Activated T-helper 1 cell treated with anti-CD3 and anti-CD28 coated beads, Interleukin-2, amount 50 U/mL, for 16 hours (primary cell): ENCODE measurements around the gene PPP1R14C.

ENCODE experiments used
- DNase-seq, 2 donors: peaks; one replicate each; pipeline ENCODE4 v3.0.0-alpha.2; 2020; ENCODE audit warnings: low read depth in 1 of 2, low spot score in 1 of 2

Gene PPP1R14C

GRCh38 chr6:150189122-150189521 is 46.3 kb downstream of the PPP1R14C start:
- no peak for DNase-seq

DNA sequence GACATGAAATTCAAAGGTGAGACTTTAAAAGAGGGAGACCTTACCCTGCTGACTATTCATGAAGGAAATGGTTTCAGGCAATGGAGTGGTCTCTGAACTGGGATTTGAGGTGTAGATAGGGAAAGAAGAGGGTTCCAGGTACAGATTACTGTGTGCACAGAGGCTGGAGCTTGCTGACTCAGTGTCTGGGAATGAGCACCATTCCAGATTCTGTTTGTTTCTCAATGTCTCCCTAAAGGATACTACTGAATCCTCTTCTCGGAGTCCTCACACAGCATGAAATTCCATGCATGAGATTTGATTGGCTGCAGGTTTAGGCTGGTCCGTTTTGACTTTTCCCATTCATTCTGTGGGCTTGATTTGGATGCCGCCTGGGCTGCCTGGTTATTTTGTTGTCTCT is 49.0 kb downstream of the PPP1R14C start:
- no peak for DNase-seq

GRCh38 chr6:150194195-150194594 is 51.4 kb downstream of the PPP1R14C start:
- no peak for DNase-seq

GRCh38 chr6:150195996-150196417 is 53.2 kb downstream of the PPP1R14C start:
- DNase-seq: no peak

GRCh38 chr6:150196942-150197745 is 54.3 kb downstream of the PPP1R14C start:
- no peak for DNase-seq

- DNase-seq: no peak
Measured at GRCh38 chr6:150198532-150198931, 55.7 kb downstream of the PPP1R14C start.

DNA sequence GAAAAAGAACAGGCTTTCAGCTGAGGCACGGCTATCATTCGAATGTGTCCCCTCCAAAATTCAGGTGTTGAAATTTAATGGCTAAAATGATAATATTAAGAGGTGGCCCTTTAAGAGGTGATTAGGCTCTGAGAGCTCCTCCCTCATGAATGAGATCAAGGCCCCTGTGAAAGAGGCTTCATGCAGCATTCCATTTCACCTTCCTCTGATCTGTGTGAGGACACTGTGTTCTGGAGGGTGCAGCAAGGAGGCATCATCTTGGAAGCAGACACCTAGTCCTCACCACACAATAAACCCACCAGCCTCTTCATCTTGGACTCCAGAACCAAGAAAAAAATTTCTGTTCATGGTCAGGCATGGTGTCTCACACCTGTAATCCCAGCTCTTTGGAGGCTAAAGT is 56.4 kb downstream of the PPP1R14C start:
- no peak for DNase-seq

GRCh38 chr6:150200428-150201100 is 57.7 kb downstream of the PPP1R14C start:
- DNase-seq: no peak

- DNase-seq: no peak
Measured at GRCh38 chr6:150201285-150201684, 58.4 kb downstream of the PPP1R14C start.

DNA sequence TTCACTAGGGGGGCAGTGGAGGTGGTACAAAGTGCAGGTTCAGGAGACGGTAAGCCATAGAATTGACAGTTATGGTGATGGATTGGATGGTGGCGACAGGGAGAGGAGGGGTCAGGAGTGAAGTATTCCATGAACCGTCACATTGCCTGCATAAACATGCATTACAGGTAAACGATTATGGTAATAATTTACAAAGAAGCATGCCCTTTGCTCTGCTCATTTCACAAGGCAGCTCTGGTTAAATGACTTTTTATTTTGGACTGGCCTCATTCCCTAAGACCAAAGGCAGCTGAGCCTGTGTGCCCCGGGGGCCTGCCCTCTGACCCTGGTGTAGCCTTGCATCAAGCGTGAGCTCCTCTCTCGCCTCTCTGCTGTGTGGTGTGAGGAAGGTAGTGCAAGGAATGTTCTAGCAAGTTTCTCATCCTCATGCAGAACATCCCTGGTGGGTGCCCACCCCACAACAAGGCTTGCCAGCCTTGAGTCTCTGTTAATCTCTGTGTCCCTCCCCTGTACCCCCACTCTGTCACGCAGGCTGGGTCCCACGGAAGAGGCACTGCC is 59.0 kb downstream of the PPP1R14C start:
- DNase-seq: no peak

DNA sequence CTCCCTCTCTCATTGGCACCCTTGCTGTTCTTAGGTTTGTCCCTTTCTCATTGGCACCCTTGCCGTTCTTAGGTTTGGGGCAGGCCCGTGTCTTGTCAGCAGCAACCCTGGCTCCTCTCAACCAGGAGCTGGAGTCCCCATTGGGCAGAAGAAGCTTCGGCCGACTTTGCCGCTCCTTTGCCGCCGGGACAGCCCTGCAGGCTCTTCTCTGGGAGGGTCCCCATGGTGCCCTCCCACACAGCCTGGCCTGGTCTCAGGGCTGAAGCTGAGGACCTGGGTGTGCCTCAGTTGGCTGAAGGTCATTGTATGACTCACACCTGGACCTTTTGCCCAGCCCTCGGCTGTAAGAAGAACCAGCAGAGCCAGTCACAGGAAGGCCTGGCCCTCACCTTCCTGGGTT is 59.6 kb downstream of the PPP1R14C start:
- DNase-seq: no peak

DNA sequence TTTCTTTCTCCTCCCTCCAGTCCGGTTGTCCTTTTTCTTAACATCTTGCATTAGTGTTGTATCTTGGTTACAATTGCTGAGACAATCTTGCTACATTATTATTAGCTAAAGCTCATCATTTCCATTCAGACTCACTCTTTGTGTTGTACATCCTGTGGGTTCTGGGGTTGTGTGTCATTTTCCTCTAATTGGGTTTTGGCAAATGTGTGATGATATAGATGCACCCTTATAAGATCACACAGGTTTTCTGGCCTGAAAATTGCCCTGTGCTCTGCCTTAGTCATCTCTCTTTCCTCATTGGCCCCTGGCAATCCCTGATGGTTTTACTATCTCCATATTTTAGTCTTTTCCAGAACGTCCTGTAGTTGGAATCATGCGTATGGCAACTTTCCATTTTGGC is 60.1 kb downstream of the PPP1R14C start:
- no peak for DNase-seq

DNA sequence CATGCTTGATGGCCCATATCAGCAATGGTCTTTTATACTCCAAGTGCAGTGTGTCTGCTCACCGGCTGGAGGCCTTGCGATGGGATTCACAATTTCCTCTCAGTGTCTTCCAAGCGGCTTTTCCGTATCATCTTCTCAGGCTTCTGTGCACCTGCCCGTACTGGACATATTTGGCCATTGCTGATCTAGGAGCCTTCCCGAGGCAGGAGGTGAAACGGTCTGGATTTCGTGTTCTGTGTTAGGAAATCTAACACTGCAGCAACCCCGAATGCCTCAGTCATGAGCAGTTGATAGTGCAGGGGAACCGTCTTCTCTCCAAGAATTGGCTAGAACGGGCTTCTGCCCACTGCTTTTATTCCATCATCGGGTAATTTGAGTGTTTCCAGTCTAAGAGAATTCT is 60.5 kb downstream of the PPP1R14C start:
- no peak for DNase-seq

- DNase-seq: no peak
Measured at GRCh38 chr6:150203871-150204545, 61.2 kb downstream of the PPP1R14C start.

- DNase-seq: no peak
Measured at GRCh38 chr6:150204705-150205472, 62.0 kb downstream of the PPP1R14C start.

- no peak for DNase-seq
Measured at GRCh38 chr6:150207931-150208570, 65.2 kb downstream of the PPP1R14C start.

DNA sequence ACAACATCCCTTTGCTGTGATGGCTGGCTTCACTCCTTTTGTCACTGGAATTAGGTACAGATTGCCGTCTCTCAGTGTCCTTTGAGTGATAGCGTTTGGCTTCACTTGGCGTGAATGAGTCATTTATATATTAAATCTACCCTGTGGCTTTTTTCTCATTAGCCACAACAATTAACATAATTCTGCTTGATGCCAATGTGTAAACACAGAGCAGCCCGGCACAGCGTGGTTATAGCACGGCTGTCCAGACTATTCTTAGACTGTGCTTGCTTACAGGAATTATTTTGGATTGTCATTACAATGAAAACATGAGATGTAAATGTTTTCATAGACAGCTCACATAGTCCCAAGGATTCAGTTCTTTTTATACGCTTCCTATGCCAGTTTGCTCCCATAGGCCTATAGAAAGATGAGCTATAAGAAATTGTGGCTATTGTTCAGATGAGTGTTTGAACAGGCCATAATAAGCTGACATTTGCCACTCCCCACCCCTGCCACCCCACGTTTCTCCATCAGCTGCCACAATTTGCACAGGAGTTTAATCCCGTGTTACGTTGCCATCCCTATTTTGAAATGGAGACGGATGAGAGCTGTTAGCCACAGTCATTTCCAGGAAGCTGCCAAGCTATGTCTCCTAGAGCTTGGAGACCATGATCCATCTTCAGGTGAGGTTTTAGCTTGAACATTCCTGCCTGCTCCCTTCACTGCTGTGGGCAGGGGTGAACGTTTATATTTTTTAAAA is 65.9 kb downstream of the PPP1R14C start:
- DNase-seq: no peak

DNA sequence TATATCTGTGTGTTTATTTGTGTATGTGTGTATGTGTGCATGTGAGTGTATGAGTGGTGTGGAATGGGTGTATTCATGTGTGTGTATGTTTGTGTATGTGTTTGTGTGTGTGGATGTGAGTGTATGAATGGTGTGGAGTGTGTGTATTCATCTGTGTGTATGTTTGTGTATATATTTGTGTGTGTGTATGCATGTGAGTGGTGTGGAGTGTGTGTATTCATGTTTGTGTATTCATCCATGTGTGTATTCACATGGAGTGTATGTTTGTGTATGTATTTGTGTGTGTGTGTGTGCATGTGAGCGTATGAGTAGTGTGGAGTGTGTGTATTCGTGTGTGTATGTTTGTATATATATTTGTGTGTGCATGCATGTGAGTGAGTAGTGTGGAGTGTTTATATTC is 66.6 kb downstream of the PPP1R14C start:
- no peak for DNase-seq

DNA sequence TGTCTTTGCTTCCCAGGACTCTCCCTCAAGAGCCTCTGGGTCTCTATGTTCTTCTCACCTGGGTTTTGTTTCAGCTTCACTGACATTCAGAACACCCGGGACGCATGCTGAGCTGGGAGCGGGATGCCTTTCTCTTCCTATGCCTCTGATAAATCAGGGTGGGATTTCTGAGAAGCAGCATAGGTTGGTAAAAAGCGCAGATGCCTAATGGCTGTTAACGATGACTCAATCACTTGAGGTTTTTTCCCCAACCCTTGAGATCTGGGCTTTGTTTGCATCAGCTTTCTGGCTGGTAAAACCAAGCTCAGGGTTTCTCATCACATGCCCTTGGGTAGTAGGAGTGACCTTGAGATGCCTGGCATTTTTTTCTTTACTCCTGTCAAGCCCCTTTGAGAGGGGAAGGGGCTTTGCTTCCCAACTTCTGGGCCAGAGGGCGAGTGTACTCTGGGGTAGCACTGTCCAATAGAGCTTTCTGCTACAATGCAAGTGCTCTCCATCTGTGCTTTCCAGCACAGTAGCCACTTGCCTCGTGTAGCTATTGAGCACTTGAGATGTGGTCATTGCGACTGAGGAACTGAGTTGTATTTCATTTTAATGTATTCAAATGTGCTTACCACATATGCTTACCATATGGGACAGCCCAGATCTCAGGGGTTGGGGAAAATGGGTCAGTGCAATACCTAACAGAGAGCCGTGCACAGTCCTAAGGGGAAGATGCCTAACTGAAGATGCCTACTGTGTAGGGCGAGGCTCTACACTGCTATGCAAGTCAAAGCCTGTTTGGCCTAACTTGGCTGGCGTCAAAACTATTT is 69.1 kb downstream of the PPP1R14C start:
- no peak for DNase-seq
